ENCODE data around the gene ZMPSTE24.
A peak's percentile ranks its signal among the peaks of the same experiment; 100 is the strongest.

ZMPSTE24 gene

GRCh38 chr1:40305871-40306270 is 47.8 kb downstream of the ZMPSTE24 start:
- no peak for DNase-seq

GRCh38 chr1:40306296-40306695 is 48.3 kb downstream of the ZMPSTE24 start:
- DNase-seq: no peak

- no peak for DNase-seq
Measured at GRCh38 chr1:40307186-40307585, 49.1 kb downstream of the ZMPSTE24 start.

GRCh38 chr1:40308036-40308727 is 50.1 kb downstream of the ZMPSTE24 start:
- DNase-seq: no peak

GRCh38 chr1:40309374-40310128 is 51.5 kb downstream of the ZMPSTE24 start:
- no peak for DNase-seq

- no peak for DNase-seq
Measured at GRCh38 chr1:40310129-40310461, 52.1 kb downstream of the ZMPSTE24 start.

GRCh38 chr1:40310983-40311642 is 53.1 kb downstream of the ZMPSTE24 start:
- no peak for DNase-seq

- no peak for DNase-seq
Measured at GRCh38 chr1:40311692-40312091, 53.7 kb downstream of the ZMPSTE24 start.

GRCh38 chr1:40312238-40313205 is 54.5 kb downstream of the ZMPSTE24 start:
- peak; percentile 16 for DNase-seq

GRCh38 chr1:40313329-40313957 is 55.4 kb downstream of the ZMPSTE24 start:
- DNase-seq: no peak

GRCh38 chr1:40313958-40314720 is 56.1 kb downstream of the ZMPSTE24 start:
- DNase-seq: no peak

- DNase-seq: no peak
Measured at GRCh38 chr1:40314721-40315238, 56.7 kb downstream of the ZMPSTE24 start.

GRCh38 chr1:40315239-40315794 is 57.3 kb downstream of the ZMPSTE24 start:
- DNase-seq: peak; percentile 88

GRCh38 chr1:40315795-40316594 is 58.0 kb downstream of the ZMPSTE24 start:
- DNase-seq: no peak

- peak; percentile 43 for DNase-seq
Measured at GRCh38 chr1:40316595-40317393, 58.8 kb downstream of the ZMPSTE24 start, which contains the start of gene COL9A2. Gene COL9A2, minus strand, starts transcription at chr1:40317286. Its CDS starts 89 bp downstream, at chr1:40317197.

- DNase-seq: no peak
Measured at GRCh38 chr1:40317394-40318074, 59.5 kb downstream of the ZMPSTE24 start.

- DNase-seq: no peak
Measured at GRCh38 chr1:40318476-40318875, 60.4 kb downstream of the ZMPSTE24 start.

GRCh38 chr1:40318970-40319621 is 61.1 kb downstream of the ZMPSTE24 start:
- no peak for DNase-seq
